Measurements from ENCODE around the gene PRKACA. TPM values are rescaled to one million over a fixed set of nuclear protein-coding genes. Genes with fewer than 3 reads are reported as not detected.

The PRKACA gene
- total and polyA plus RNA-seq, 4 donors: 43.7 to 103 (median 67.9) TPM

DNA sequence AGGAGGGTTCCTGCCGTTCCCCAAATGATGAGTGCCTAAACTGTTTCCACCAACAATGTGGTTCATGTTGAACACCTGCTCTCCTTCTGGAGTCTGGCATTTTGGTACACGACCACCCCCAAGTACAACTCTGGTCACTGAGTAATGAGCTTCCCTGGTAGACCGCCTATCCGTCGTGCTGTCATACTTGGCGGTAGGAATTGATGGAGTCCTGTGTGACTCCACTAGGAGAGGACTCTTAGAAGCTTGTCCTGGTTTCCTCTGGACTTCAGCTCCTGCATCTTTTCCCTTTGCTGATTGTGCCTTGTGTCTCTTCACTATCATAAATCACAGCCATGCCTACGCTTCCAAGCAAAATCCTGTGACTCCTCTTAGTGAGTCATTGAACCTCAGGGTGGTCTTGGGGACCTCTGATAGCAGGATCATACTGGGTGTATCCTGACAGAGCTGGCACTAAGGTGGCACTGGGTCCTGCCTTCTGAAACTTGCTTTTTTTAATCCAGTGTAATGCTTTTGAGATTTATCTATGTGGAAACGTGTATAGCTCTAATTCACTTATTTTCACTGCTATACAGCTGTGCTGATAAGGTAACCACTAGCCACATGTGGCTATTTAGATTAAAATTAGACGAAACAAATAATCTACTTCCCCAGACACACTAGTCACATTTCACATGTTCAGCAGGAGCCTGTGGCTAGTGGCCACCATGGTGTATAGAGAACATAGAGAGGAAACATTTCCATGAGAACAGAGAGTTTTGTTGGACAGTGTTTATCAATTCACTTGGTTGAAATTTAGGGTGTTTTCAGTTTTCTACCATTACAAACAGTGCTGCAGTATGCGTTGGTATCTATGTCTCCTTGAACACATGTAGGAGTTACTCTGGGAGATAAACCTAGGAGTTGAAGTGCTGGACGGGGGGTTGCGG lies 25.0 kb upstream of the PRKACA start:
- Histone ChIP-seq H3K9me3 (ENCODE audit: control insufficient read depth in 4 of 4, insufficient read depth in 3 of 4, low read length in 3 of 4) (no peaks in the 10 kb centered on the region), H3K9ac (ENCODE audit: insufficient read depth in 1 of 2, low read length in 2 of 2) (no peak overlapping the region), H3K4me1 (ENCODE audit: control insufficient read depth in 5 of 5, insufficient read depth in 5 of 5, low read length in 5 of 5) (peaks cover 0 to 10% (median 3%) of the 10 kb centered on the region in 5 donors), H3K27ac (ENCODE audit: low read depth in 1 of 2, low read length in 1 of 2) (no peak overlapping the region), H3K27me3 (ENCODE audit: control insufficient read depth in 3 of 3, insufficient read depth in 3 of 3, low read length in 2 of 3) (no peaks in the 10 kb centered on the region), H3K36me3 (ENCODE audit: control insufficient read depth in 4 of 4, insufficient read depth in 4 of 4, low read length in 4 of 4) (no peaks in the 10 kb centered on the region), H3K4me3 (no peak overlapping the region)
- no peak for ATAC-seq (ENCODE audit: insufficient read depth, low FRiP score)
- 89 to 90% methylated on average over 12 of the region's 12 CpGs for WGBS, 2 donors
- TF ChIP-seq, protein P1, sequence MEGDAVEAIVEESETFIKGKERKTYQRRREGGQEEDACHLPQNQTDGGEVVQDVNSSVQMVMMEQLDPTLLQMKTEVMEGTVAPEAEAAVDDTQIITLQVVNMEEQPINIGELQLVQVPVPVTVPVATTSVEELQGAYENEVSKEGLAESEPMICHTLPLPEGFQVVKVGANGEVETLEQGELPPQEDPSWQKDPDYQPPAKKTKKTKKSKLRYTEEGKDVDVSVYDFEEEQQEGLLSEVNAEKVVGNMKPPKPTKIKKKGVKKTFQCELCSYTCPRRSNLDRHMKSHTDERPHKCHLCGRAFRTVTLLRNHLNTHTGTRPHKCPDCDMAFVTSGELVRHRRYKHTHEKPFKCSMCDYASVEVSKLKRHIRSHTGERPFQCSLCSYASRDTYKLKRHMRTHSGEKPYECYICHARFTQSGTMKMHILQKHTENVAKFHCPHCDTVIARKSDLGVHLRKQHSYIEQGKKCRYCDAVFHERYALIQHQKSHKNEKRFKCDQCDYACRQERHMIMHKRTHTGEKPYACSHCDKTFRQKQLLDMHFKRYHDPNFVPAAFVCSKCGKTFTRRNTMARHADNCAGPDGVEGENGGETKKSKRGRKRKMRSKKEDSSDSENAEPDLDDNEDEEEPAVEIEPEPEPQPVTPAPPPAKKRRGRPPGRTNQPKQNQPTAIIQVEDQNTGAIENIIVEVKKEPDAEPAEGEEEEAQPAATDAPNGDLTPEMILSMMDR (IDR thresholded peaks at IDR 0.05; ENCODE audit: control extremely low read depth, extremely low read depth): no peak
- no peak for DNase-seq

DNA sequence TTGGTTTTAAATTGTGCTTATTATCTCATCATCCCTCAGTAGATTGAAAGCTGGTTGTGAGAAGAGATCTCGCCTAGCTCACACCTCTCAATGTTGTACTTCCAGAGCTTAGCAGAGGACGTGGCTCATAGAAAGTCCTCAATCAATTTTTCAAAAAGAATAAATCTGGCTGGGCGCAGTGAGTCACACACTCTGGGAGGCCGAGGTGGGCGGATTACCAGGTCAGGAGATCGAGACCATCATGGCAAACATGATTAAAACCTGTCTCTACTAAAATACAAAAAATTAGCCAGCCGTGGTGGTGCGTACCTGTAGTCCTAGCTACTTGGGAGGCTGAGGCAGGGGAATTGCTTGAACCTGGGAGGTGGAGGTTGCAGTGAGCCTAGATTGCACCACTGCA lies 23.5 kb upstream of the PRKACA start:
- Histone ChIP-seq H3K9ac (ENCODE audit: insufficient read depth in 1 of 2, low read length in 2 of 2) (no peak overlapping the region), H3K9me3 (ENCODE audit: control insufficient read depth in 4 of 4, insufficient read depth in 3 of 4, low read length in 3 of 4) (no peaks in the 10 kb centered on the region), H3K4me3 (no peak overlapping the region), H3K27me3 (ENCODE audit: control insufficient read depth in 3 of 3, insufficient read depth in 3 of 3, low read length in 2 of 3) (no peaks in the 10 kb centered on the region), H3K4me1 (ENCODE audit: control insufficient read depth in 5 of 5, insufficient read depth in 5 of 5, low read length in 5 of 5) (peaks cover 0 to 10% (median 5%) of the 10 kb centered on the region in 5 donors), H3K36me3 (ENCODE audit: control insufficient read depth in 4 of 4, insufficient read depth in 4 of 4, low read length in 4 of 4) (no peaks in the 10 kb centered on the region), H3K27ac (ENCODE audit: low read depth in 1 of 2, low read length in 1 of 2) (no peak overlapping the region)
- TF ChIP-seq, protein P1 (IDR thresholded peaks at IDR 0.05; ENCODE audit: control extremely low read depth, extremely low read depth): no peak
- DNase-seq: no peak
- WGBS, 2 donors: 95 to 97% methylated on average over 8 of the region's 8 CpGs
- ATAC-seq (ENCODE audit: insufficient read depth, low FRiP score): no peak

DNA sequence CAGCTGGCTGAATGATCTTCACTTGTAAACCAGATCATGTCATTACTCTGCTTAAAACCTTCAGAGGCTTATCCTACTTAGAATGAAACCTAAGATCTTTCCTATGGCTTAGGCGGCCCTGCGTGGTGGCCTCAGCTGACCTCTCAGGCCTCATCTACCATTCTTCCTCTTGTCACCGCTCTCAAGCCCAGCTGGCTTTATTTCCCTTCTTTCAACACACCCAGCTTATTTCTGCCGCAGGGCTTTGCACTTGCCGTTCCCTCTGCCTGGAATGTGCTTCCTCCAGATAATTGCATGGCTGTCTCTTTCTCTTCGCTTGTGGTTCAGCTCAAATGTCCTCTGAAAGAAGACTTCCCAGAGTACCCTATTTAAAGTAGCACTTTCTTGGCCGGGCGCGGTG lies 22.4 kb upstream of the PRKACA start:
- Histone ChIP-seq H3K27me3 (ENCODE audit: control insufficient read depth in 3 of 3, insufficient read depth in 3 of 3, low read length in 2 of 3) (no peaks in the 10 kb centered on the region), H3K9ac (ENCODE audit: insufficient read depth in 1 of 2, low read length in 2 of 2) (no peak overlapping the region), H3K9me3 (ENCODE audit: control insufficient read depth in 4 of 4, insufficient read depth in 3 of 4, low read length in 3 of 4) (no peaks in the 10 kb centered on the region), H3K4me3 (no peak overlapping the region), H3K27ac (ENCODE audit: low read depth in 1 of 2, low read length in 1 of 2) (peak overlapping the region in 1 of 2 donors; percentile 30), H3K36me3 (ENCODE audit: control insufficient read depth in 4 of 4, insufficient read depth in 4 of 4, low read length in 4 of 4) (no peaks in the 10 kb centered on the region), H3K4me1 (ENCODE audit: control insufficient read depth in 5 of 5, insufficient read depth in 5 of 5, low read length in 5 of 5) (peaks cover 0 to 16% (median 6%) of the 10 kb centered on the region in 5 donors)
- ATAC-seq (ENCODE audit: insufficient read depth, low FRiP score) (no peak), DNase-seq (peak in 1 of 3 donors; percentile 25)
- TF ChIP-seq, protein P1 (IDR thresholded peaks at IDR 0.05; ENCODE audit: control extremely low read depth, extremely low read depth): no peak
- 19 to 38% methylated on average over 9 of the region's 9 CpGs for WGBS, 2 donors
